ENCODE measurements around the gene ASPSCR1. TPM values are rescaled to one million over a fixed set of nuclear protein-coding genes. Genes with fewer than 3 reads are reported as not detected.

The ASPSCR1 gene
- total and polyA plus RNA-seq, 2 of the 13 experiments (the other 11 are each of a cell fraction or from before 2014, with no cell fraction given), result 274 to 314 TPM

DNA sequence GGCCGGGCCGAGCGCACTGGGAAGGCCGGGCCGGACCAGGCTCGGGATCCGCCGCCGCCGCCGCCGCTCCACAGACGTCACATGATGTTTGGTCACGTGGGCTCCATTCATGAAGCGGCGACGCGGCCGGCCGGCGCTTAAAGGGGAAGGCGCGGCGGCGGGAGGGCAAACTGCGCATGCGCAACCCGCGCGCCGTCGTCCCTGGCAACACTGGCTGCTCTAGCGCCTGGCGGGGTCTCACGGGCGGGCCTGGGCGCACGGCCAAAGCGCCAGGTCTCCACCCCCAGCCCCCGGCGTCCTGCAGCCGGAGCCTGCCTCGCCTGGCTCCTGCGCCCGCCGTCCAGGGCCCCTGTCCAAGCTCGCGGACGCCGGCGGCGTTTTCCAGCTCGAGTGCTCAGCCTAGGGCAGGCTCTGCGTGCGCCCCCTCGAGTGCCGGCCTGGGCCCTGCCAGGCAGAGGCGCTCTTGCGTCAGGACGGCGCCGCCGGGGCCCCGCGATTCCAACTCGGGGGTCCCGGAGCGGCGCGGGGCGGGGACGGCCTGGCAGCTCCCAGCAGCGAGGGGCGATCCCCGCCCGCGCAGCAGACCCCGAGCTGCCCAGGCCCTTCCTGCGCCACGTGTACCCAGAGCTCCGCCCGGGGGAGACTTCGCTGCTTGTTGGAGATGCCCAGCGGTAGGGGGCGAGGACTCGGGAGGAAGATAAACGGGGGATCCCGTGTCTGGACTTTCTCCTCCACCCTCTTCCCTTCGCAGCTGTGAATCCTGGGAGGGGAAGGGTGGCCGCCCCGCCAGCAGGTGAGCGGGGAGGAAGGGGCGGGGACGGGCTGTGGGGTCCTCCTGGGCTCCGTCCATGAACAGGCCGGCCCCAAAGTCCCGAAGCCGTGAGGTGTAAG, 49.5 kb upstream of the ASPSCR1 start, which contains the start of gene MAFG (continued):
- TF ChIP-seq, protein P1, sequence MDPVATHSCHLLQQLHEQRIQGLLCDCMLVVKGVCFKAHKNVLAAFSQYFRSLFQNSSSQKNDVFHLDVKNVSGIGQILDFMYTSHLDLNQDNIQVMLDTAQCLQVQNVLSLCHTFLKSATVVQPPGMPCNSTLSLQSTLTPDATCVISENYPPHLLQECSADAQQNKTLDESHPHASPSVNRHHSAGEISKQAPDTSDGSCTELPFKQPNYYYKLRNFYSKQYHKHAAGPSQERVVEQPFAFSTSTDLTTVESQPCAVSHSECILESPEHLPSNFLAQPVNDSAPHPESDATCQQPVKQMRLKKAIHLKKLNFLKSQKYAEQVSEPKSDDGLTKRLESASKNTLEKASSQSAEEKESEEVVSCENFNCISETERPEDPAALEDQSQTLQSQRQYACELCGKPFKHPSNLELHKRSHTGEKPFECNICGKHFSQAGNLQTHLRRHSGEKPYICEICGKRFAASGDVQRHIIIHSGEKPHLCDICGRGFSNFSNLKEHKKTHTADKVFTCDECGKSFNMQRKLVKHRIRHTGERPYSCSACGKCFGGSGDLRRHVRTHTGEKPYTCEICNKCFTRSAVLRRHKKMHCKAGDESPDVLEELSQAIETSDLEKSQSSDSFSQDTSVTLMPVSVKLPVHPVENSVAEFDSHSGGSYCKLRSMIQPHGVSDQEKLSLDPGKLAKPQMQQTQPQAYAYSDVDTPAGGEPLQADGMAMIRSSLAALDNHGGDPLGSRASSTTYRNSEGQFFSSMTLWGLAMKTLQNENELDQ (CRISPR knock-in tag; IDR thresholded peaks at IDR 0.05; ENCODE audit: borderline replicate concordance), result peak; percentile 35; the same call in 1 of the 2 replicates
- TF ChIP-seq CENPBD1 (CRISPR knock-in tag; IDR thresholded peaks at IDR 0.05; ENCODE audit: borderline replicate concordance, low read depth) (no peak), POLR2AphosphoS5 (IDR thresholded peaks at IDR 0.05; ENCODE audit: low read depth, low read length) (no peak), ZNF687 (CRISPR knock-in tag; IDR thresholded peaks at IDR 0.05) (peak; percentile 92), ZNF441 (CRISPR knock-in tag; IDR thresholded peaks at IDR 0.05; ENCODE audit: borderline replicate concordance) (no peak; the same call in 1 of the 2 replicates), KDM6A (CRISPR knock-in tag; IDR thresholded peaks at IDR 0.05; ENCODE audit: low read depth) (no peak), SIX1 (CRISPR knock-in tag; IDR thresholded peaks at IDR 0.05; ENCODE audit: borderline replicate concordance) (no peak), ZZZ3 (CRISPR knock-in tag; IDR thresholded peaks at IDR 0.05; ENCODE audit: borderline replicate concordance) (peak; percentile 90; the same call in 1 of the 2 replicates), ZNF354B (CRISPR knock-in tag; IDR thresholded peaks at IDR 0.05) (no peak), ELF3 (CRISPR knock-in tag; IDR thresholded peaks at IDR 0.05) (no peak; the same call in 1 of the 2 replicates), ZNF263 (CRISPR knock-in tag; IDR thresholded peaks at IDR 0.05) (peak; percentile 62), TRIM24 (CRISPR knock-in tag; IDR thresholded peaks at IDR 0.05) (no peak), THYN1 (CRISPR knock-in tag; IDR thresholded peaks at IDR 0.05; ENCODE audit: borderline replicate concordance, low read depth) (no peak), HNRNPUL1 (IDR thresholded peaks at IDR 0.05; ENCODE audit: low read depth, low read length) (no peak), REPIN1 (CRISPR knock-in tag; IDR thresholded peaks at IDR 0.05; ENCODE audit: borderline replicate concordance, low read depth) (no peak; the same call in 1 of the 2 replicates)
- TF ChIP-seq, protein P2, sequence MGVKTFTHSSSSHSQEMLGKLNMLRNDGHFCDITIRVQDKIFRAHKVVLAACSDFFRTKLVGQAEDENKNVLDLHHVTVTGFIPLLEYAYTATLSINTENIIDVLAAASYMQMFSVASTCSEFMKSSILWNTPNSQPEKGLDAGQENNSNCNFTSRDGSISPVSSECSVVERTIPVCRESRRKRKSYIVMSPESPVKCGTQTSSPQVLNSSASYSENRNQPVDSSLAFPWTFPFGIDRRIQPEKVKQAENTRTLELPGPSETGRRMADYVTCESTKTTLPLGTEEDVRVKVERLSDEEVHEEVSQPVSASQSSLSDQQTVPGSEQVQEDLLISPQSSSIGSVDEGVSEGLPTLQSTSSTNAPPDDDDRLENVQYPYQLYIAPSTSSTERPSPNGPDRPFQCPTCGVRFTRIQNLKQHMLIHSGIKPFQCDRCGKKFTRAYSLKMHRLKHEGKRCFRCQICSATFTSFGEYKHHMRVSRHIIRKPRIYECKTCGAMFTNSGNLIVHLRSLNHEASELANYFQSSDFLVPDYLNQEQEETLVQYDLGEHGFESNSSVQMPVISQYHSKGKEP (CRISPR knock-in tag; IDR thresholded peaks at IDR 0.05), result no peak
- TF ChIP-seq, protein P3, sequence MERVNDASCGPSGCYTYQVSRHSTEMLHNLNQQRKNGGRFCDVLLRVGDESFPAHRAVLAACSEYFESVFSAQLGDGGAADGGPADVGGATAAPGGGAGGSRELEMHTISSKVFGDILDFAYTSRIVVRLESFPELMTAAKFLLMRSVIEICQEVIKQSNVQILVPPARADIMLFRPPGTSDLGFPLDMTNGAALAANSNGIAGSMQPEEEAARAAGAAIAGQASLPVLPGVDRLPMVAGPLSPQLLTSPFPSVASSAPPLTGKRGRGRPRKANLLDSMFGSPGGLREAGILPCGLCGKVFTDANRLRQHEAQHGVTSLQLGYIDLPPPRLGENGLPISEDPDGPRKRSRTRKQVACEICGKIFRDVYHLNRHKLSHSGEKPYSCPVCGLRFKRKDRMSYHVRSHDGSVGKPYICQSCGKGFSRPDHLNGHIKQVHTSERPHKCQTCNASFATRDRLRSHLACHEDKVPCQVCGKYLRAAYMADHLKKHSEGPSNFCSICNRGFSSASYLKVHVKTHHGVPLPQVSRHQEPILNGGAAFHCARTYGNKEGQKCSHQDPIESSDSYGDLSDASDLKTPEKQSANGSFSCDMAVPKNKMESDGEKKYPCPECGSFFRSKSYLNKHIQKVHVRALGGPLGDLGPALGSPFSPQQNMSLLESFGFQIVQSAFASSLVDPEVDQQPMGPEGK (CRISPR knock-in tag; IDR thresholded peaks at IDR 0.05), result peak; percentile 88
